GM20000 (cell line): Measurements from ENCODE around the gene CFAP299.

Experiments used
- DNase-seq: peaks from one replicate; pipeline ENCODE4 v3.0.0; 2012; ENCODE audit warnings: low spot score
- CTCF ChIP-seq: IDR thresholded peaks from 2 replicates; pipeline ENCODE4 v1.5.1; 2012; ENCODE audit warnings: mild to moderate bottlenecking, control low read depth; ENCODE audit errors: extremely low read depth, missing control alignments

The CFAP299 gene

GRCh38 chr4:80912350-80912749 lies 576.8 kb downstream of the CFAP299 start:
- TF ChIP-seq CTCF: no peak
- DNase-seq: no peak

- DNase-seq: peak; percentile 10
- no peak for TF ChIP-seq CTCF
These were observed 577.9 kb downstream of the CFAP299 start for GRCh38 chr4:80913381-80913780.

- no peak for TF ChIP-seq CTCF
- no peak for DNase-seq
These were observed 581.2 kb downstream of the CFAP299 start for GRCh38 chr4:80916770-80917169.

GRCh38 chr4:80918004-80918403 lies 582.5 kb downstream of the CFAP299 start:
- no peak for TF ChIP-seq CTCF
- DNase-seq: no peak

- no peak for TF ChIP-seq CTCF
- DNase-seq: no peak
These were observed 585.9 kb downstream of the CFAP299 start for GRCh38 chr4:80921441-80921840.

- no peak for DNase-seq
- TF ChIP-seq CTCF: no peak
These were observed 587.4 kb downstream of the CFAP299 start for GRCh38 chr4:80922941-80923340.

GRCh38 chr4:80925293-80925692 lies 589.8 kb downstream of the CFAP299 start:
- no peak for DNase-seq
- no peak for TF ChIP-seq CTCF

GRCh38 chr4:80926446-80926845 lies 590.9 kb downstream of the CFAP299 start:
- no peak for DNase-seq
- TF ChIP-seq CTCF: no peak
